ENCODE data around the gene FANK1. TPM values are rescaled to one million over a fixed set of nuclear protein-coding genes. Genes with fewer than 3 reads are reported as not detected.

The FANK1 gene
- total and polyA plus RNA-seq, 2 donors from 2014 or later: 8.6 to 13.4 TPM

DNA sequence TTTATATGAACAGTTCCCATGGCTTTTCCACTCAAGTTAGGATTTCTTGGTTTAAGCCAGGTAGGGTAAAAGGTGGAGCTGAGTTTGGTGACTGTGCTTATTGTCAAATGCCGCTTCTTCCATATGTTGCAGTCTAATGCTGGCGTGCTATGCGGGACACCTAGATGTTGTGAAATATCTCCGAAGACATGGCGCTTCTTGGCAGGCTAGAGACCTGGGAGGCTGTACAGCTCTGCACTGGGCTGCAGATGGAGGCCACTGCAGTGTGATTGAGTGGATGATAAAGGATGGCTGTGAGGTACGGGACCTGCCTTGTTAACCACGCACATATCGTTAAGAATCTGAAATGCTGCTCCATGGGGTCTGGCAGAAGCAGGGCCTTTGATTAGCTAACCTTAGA lies 108.4 kb downstream of the FANK1 start:
- Histone ChIP-seq H3K27me3 (ENCODE audit: control insufficient read depth, insufficient read depth, low read length) (no peaks in the 10 kb centered on the region), H3K9me3 (ENCODE audit: control insufficient read depth in 2 of 3, insufficient read depth in 1 of 3, low read length in 3 of 3) (no peaks in the 10 kb centered on the region), H3K4me3 (ENCODE audit: low read length in 3 of 3) (no peak overlapping the region), H3K36me3 (ENCODE audit: control insufficient read depth in 2 of 3, insufficient read depth in 3 of 3, low read length in 3 of 3) (no peaks in the 10 kb centered on the region), H3K4me1 (ENCODE audit: control insufficient read depth in 2 of 3, insufficient read depth in 2 of 3, low read depth in 1 of 3, low read length in 3 of 3) (no peaks in the 10 kb centered on the region), H3K9ac (ENCODE audit: low read length in 3 of 3) (no peak overlapping the region), H3K27ac (ENCODE audit: low read depth in 2 of 2, low read length in 2 of 2) (no peak overlapping the region)
- DNase-seq: no peak
- TF ChIP-seq CTCF (IDR thresholded peaks at IDR 0.05; ENCODE audit: borderline replicate concordance, extremely low read depth, insufficient read depth): no peak
- FAIRE-seq: no peak
- intact Hi-C loops (cut with DNase I): no loop called here

DNA sequence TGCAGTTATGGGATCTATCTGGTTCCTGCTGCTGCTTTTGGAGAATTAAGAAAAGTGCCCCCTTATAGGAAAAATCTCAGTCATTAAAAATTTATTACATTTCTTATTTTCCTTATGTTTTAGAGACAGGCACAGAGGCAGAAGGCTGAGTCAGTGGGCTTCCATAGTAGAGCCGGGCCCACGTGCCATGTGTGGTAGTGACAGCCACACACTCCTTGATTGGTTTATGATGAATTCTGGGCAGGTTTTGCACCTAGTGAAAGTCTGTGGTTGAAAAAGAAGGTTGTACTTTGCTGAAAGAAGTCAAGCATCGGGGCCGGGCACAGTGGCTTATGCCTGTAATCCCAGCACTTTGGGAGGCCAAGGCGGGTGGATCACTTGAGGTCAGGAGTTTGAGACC lies 109.9 kb downstream of the FANK1 start:
- intact Hi-C loops (cut with DNase I): no loop called here
- TF ChIP-seq CTCF (IDR thresholded peaks at IDR 0.05; ENCODE audit: borderline replicate concordance, extremely low read depth, insufficient read depth): no peak
- no peaks in the 10 kb centered on the region for H3K9me3 ChIP-seq (ENCODE audit: control insufficient read depth in 2 of 3, insufficient read depth in 1 of 3, low read length in 3 of 3)
- FAIRE-seq: no peak
- DNase-seq: no peak
- no peaks in the 10 kb centered on the region for H3K36me3 ChIP-seq (ENCODE audit: control insufficient read depth in 2 of 3, insufficient read depth in 3 of 3, low read length in 3 of 3)
- no peaks in the 10 kb centered on the region for H3K4me1 ChIP-seq (ENCODE audit: control insufficient read depth in 2 of 3, insufficient read depth in 2 of 3, low read depth in 1 of 3, low read length in 3 of 3)
- no peak overlapping the region for H3K4me3 ChIP-seq (ENCODE audit: low read length in 3 of 3)
- H3K27me3 ChIP-seq (ENCODE audit: control insufficient read depth, insufficient read depth, low read length): no peaks in the 10 kb centered on the region
- no peak overlapping the region for H3K27ac ChIP-seq (ENCODE audit: low read depth in 2 of 2, low read length in 2 of 2)
- H3K9ac ChIP-seq (ENCODE audit: low read length in 3 of 3): no peak overlapping the region

DNA sequence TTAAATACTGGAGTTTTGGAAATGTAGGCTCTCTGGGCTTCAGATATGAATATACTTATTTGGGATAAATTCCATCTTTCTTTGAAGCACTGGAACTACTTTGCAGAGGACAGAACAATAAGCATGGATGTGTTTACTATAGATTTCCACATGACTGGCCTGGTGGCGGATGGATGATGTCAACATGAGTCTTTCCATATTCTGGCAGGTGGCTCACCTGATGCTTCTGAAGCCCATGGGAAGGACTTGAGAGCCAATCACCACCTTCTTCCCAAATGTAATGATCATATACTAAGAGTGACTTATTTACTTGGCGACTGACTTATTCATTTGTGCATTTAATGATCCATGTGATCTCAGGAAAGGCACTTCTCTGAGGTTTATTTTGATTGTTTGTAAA lies 110.5 kb downstream of the FANK1 start:
- intact Hi-C loops (cut with DNase I): no loop called here
- FAIRE-seq (no peak), DNase-seq (no peak)
- H3K27ac ChIP-seq (ENCODE audit: low read depth in 2 of 2, low read length in 2 of 2): no peak overlapping the region
- no peaks in the 10 kb centered on the region for H3K4me1 ChIP-seq (ENCODE audit: control insufficient read depth in 2 of 3, insufficient read depth in 2 of 3, low read depth in 1 of 3, low read length in 3 of 3)
- no peaks in the 10 kb centered on the region for H3K27me3 ChIP-seq (ENCODE audit: control insufficient read depth, insufficient read depth, low read length)
- H3K9ac ChIP-seq (ENCODE audit: low read length in 3 of 3): no peak overlapping the region
- H3K36me3 ChIP-seq (ENCODE audit: control insufficient read depth in 2 of 3, insufficient read depth in 3 of 3, low read length in 3 of 3): no peaks in the 10 kb centered on the region
- H3K4me3 ChIP-seq (ENCODE audit: low read length in 3 of 3): no peak overlapping the region
- no peak for TF ChIP-seq CTCF (IDR thresholded peaks at IDR 0.05; ENCODE audit: borderline replicate concordance, extremely low read depth, insufficient read depth)
- H3K9me3 ChIP-seq (ENCODE audit: control insufficient read depth in 2 of 3, insufficient read depth in 1 of 3, low read length in 3 of 3): no peaks in the 10 kb centered on the region

GRCh38 chr10:126009650-126010049 lies 113.3 kb downstream of the FANK1 start:
- Histone ChIP-seq H3K4me3 (ENCODE audit: low read length in 3 of 3) (no peak overlapping the region), H3K27me3 (ENCODE audit: control insufficient read depth, insufficient read depth, low read length) (no peaks in the 10 kb centered on the region), H3K9me3 (ENCODE audit: control insufficient read depth in 2 of 3, insufficient read depth in 1 of 3, low read length in 3 of 3) (no peaks in the 10 kb centered on the region), H3K27ac (ENCODE audit: low read depth in 2 of 2, low read length in 2 of 2) (no peak overlapping the region), H3K36me3 (ENCODE audit: control insufficient read depth in 2 of 3, insufficient read depth in 3 of 3, low read length in 3 of 3) (no peaks in the 10 kb centered on the region), H3K4me1 (ENCODE audit: control insufficient read depth in 2 of 3, insufficient read depth in 2 of 3, low read depth in 1 of 3, low read length in 3 of 3) (no peaks in the 10 kb centered on the region), H3K9ac (ENCODE audit: low read length in 3 of 3) (no peak overlapping the region)
- no peak for TF ChIP-seq CTCF (IDR thresholded peaks at IDR 0.05; ENCODE audit: borderline replicate concordance, extremely low read depth, insufficient read depth)
- FAIRE-seq (no peak), DNase-seq (peak in 2 of 5 donors; percentile 12 to 38)
- intact Hi-C loops (cut with DNase I): no loop called here

All from kidney (tissue), 14 donors.